GM12878 (cell line): ENCODE results near the gene PDCD7. TPM values are rescaled to one million over a fixed set of nuclear protein-coding genes. Genes with fewer than 3 reads are reported as not detected.

Experiments
- CEBPZ ChIP-seq: fragments of 150-350 bp; IDR thresholded peaks from 2 replicates; pipeline ENCODE4 v1.6.1; 2016; ENCODE audit warnings: low read depth, low read length
- CHD2 ChIP-seq: IDR thresholded peaks from 2 replicates; pipeline ENCODE4 v1.6.1; 2011; ENCODE audit warnings: low read depth, low read length, improper control_type of control experiment, borderline replicate concordance
- CHD4 ChIP-seq: fragments of 200-600 bp; sonication (generic); IDR thresholded peaks from 2 replicates; pipeline ENCODE4 v1.6.1; 2016; ENCODE audit warnings: mild to moderate bottlenecking
- DPF2 ChIP-seq: fragments of 450-650 bp; IDR thresholded peaks from 2 replicates; pipeline ENCODE4 v1.6.1; 2017; ENCODE audit warnings: mild to moderate bottlenecking
- E4F1 ChIP-seq: fragments of 450-650 bp; IDR thresholded peaks from 2 replicates; pipeline ENCODE4 v1.6.1; 2018; ENCODE audit warnings: borderline replicate concordance, mild to moderate bottlenecking; ENCODE audit not compliant: partially characterized antibody
- FOS ChIP-seq: IDR thresholded peaks from 3 replicates; pipeline ENCODE4 v1.6.1; 2011; ENCODE audit warnings: borderline replicate concordance; ENCODE audit not compliant: insufficient read length; ENCODE audit errors: extremely low read depth
- IRF5 ChIP-seq: fragments of 450-650 bp; IDR thresholded peaks from 2 replicates; pipeline ENCODE4 v1.6.1; 2017; ENCODE audit warnings: borderline replicate concordance
- NFYB ChIP-seq: IDR thresholded peaks from 2 replicates; pipeline ENCODE4 v1.6.1; 2011; ENCODE audit warnings: low read depth, mild to moderate bottlenecking, low read length, improper control_type of control experiment, moderate library complexity; ENCODE audit not compliant: insufficient read depth
- PBX3 ChIP-seq: IDR thresholded peaks from 2 replicates; pipeline ENCODE4 v1.6.1; 2011; ENCODE audit warnings: mild to moderate bottlenecking, low read depth, low read length, moderate library complexity; ENCODE audit not compliant: insufficient replicate concordance
- PML ChIP-seq: IDR thresholded peaks from 2 replicates; pipeline ENCODE4 v1.6.1; 2012; ENCODE audit warnings: low read length, inconsistent platforms
- RBBP5 ChIP-seq: fragments of 200-600 bp; sonication (generic); conservative IDR thresholded peaks from 2 replicates; pipeline ENCODE4 v1.6.1; 2016
- SMAD1 ChIP-seq: fragments of 450-650 bp; IDR thresholded peaks from 2 replicates; pipeline ENCODE4 v1.6.1; 2018; ENCODE audit warnings: mild to moderate bottlenecking, low read depth; ENCODE audit not compliant: partially characterized antibody
- SP1 ChIP-seq: IDR thresholded peaks from one replicate; pipeline ENCODE4 v1.6.1; 2011; ENCODE audit warnings: low read depth, low read length
- SREBF2 ChIP-seq: IDR thresholded peaks from 2 replicates; pipeline ENCODE4 v1.6.1; 2012; ENCODE audit warnings: mild to moderate bottlenecking, low read length
- TAF1 ChIP-seq: IDR thresholded peaks from 2 replicates; pipeline ENCODE4 v1.6.1; 2011; ENCODE audit warnings: mild to moderate bottlenecking, low read depth, low read length, borderline replicate concordance
- YBX1 ChIP-seq: fragments of 450-650 bp; IDR thresholded peaks from 2 replicates; pipeline ENCODE4 v1.6.1; 2016; ENCODE audit warnings: antibody characterized with exemption
- ZNF687 ChIP-seq: fragments of 450-650 bp; IDR thresholded peaks from 2 replicates; pipeline ENCODE4 v1.6.1; 2017; ENCODE audit warnings: mild to moderate bottlenecking, moderate library complexity
- polyA plus RNA-seq, 11 experiments: library from polyadenylated mRNA; depleted of rRNA in 4 of 11; unstranded in 6 of 11; stranded (reverse) in 5 of 11; fragments of >200 nt; fragmentation: Nextera tagmentation in 4 of 11; fragmentation: Illumina TruSeq in 1 of 11; extraction: Ambion mirVana in 4 of 11; extraction: Trizol in 1 of 11; gene quantifications; 1 replicate in 1 of 11; 2 replicates in 10 of 11; pipeline versions ENCODE4 v1.2.1 to v1.2.3, GENCODE V29; 2011 to 2016; ENCODE audit warnings: inconsistent platforms in 2 of 11, missing spikeins in 2 of 11, low read depth in 1 of 11
- total RNA-seq, 4 experiments: library from RNA; depleted of rRNA in 3 of 4; stranded (reverse); fragments of >200 nt in 3 of 4; fragmentation: Illumina TruSeq in 1 of 4; extraction: Trizol in 1 of 4; gene quantifications; 2 replicates each; pipeline versions ENCODE4 v1.2.1 to v1.2.3, GENCODE V29; 2013 to 2021

PDCD7 gene
- total and polyA plus RNA-seq, 10 of the 15 experiments (the other 5 are each of a cell fraction or from before 2014, with no cell fraction given): 4.2 to 24.2 (median 13.4) TPM

- TF ChIP-seq E4F1 (no peak), CEBPZ (peak; percentile 18; the same call in 1 of the 2 replicates), SP1 (peak; percentile 56), DPF2 (peak; percentile 58; the same call in 1 of the 2 replicates), SMAD1 (peak; percentile 86), PML (peak; percentile 92), SREBF2 (no peak), PBX3 (peak; percentile 40), TAF1 (peak; percentile 96), FOS (no peak), ZNF687 (peak; percentile 80), NFYB (peak; percentile 61; the same call in 1 of the 2 replicates), CHD4 (no peak), RBBP5 (no peak), CHD2 (0 out of 2 replicates have a peak, but pooled peaks have one; percentile 35), IRF5 (no peak), YBX1 (no peak)
Observed at GRCh38 chr15:65133548-65134200, at the start of gene PDCD7 (continued).
